NCI-H128 (cell line): Measurements from ENCODE around the gene AKAP7.

ENCODE experiments used
- DNase-seq: peaks from one replicate; lab custom pipeline; 2025; ENCODE audit not compliant: unreplicated experiment; lab: John Stamatoyannopoulos, UW

Gene AKAP7

DNA sequence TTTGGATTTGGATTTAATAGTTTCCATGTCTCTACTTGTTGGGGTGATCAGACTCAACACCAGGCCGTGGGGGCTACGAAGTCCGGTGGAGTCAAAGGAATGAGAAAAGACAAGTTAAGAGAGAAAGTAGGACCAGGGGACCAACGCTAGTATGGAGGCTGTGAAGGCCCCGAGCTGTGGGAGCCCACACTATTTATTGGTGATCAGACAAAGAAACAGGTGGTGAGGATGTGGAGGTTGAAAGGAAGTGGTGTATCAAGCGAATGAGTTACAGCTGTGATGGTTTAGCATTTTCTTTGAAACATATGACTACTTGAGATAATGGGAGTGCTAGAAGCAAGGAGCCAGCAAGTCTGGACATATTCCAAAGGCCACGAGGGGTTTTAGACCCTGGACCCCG, 62.4 kb downstream of the AKAP7 start:
- no peak for DNase-seq

GRCh38 chr6:131199568-131200272, 64.5 kb downstream of the AKAP7 start:
- DNase-seq: no peak

DNA sequence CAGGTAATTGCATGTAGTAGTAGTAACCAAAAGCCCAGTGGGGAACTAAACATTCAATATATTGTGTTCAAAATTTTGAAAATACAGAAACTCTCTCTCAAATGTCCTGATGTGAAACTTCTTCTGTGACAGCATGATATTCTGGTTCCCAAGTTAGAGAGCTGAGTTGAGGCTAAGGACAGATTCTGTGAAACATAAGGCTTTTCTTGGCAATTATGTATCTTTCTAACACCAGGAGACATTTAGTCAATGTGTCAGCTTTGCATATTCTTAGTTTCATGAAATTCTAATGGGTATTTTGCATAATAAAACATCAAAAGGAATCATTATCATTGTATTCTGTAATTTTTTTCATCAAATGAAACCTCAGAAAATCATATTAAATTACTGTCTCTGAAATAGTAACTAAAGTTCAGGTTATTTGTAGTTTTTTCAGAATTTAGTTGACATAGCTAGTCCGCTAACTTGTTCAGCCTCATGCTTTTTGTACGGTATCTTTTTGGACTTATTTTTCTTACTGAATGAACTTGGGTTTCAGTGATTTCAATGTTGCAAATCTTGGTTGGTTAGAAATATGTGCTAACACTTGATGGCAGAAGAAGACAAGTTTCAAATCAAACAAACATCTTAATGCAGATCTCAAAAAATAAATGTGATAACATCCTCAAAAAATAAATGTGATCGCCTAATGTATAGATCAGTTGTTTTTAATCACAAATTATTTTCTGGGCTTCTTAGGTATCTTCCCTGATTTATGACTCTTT, 70.4 kb downstream of the AKAP7 start:
- DNase-seq: no peak

DNA sequence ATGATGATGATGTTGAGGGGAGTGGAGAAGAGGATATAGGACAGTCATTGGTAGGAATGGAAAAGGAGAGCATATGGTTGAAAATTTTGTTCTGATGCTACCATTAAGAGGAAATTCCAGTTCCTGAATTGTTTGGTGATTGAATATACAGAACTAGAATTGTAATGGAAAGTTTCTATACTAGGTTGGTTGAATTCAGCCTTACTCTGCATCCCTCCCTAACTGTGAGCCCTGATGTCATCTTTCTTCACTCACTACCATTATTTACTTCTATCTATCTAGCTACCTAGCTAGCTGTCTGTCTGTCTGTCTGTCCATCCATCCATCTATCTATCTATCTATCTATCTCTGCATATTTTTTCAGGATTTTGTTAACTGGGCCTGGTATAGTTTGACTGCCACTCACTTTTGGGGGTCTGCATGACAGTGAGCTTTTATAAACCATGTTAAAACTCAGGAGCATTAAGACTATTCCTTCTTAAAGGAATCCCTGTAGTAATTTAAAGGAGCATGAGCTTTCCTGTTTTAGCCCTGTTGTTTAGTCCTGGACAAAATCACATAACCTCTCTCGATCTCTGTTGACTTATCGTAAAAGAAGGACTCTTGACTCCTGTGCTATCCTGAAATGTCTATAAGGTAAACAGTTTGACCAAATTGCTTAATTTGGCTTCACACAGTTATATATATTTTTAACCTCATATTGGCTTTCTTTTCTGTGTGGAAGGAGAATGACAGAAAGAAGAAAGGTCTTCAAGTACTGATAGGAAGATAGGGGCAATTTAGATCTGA, 71.4 kb downstream of the AKAP7 start:
- no peak for DNase-seq

- no peak for DNase-seq
These were observed 73.5 kb downstream of the AKAP7 start for GRCh38 chr6:131208787-131209186.

GRCh38 chr6:131210469-131210868, 75.2 kb downstream of the AKAP7 start:
- no peak for DNase-seq

- DNase-seq: no peak
These were observed 76.8 kb downstream of the AKAP7 start for GRCh38 chr6:131212024-131212423.

DNA sequence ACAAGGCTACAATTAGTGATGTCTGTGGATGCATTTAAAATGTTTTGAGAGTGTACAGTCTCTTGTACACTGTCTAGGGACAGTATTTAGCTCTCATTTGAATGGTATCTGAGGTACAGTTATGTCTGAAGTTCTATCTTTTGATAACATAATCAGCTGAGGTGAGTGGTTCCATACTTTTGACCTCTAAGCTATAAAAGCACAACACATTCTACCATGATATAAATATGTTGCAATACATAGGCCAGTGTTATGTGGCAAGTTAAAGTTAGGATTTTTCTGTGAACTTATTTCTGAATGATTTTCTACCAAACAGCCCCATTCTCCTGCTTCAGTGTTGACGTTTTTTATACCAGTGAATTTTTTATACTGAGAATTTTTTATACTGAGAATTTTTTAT, 77.6 kb downstream of the AKAP7 start:
- DNase-seq: no peak

- DNase-seq: no peak
These were observed 78.3 kb downstream of the AKAP7 start for GRCh38 chr6:131213501-131213990.

DNA sequence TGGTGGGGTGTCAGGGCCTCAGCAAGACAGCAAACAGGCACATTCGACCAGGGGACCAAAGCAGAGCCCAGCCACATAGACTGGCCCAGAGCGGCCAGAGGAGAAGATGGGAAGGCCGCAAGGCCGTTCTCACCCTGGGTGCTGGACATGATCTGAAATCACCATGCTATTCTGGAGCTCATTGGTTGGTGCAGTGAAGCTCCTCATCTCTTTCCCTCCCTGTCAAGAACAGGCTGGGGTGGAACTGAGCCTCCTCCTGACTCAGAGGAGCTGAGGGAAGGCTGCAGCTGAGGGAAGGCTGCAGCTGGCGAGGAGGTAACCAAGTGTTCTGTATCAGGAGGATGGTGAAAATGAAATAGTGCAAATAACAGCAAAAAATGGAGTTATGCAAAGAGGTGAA, 80.0 kb downstream of the AKAP7 start:
- DNase-seq: no peak

DNA sequence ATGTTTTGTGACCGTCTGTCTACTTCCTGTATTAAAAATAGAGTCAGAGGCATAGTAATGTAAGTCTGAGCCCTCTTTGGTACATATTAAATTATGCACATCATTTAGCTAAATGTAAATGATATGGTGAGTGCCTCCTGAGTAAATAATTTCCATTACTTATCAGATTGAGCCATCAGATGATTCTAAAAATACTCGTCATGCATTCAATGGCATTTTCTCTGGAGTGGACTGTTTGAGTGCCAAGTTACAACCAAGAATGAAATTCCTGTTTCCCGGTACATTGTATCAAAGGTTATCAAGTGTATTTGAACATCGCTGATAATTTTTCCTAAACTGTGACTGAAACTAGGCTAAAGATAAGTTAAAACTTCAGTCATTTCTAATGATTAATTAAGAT, 81.0 kb downstream of the AKAP7 start:
- DNase-seq: no peak

DNA sequence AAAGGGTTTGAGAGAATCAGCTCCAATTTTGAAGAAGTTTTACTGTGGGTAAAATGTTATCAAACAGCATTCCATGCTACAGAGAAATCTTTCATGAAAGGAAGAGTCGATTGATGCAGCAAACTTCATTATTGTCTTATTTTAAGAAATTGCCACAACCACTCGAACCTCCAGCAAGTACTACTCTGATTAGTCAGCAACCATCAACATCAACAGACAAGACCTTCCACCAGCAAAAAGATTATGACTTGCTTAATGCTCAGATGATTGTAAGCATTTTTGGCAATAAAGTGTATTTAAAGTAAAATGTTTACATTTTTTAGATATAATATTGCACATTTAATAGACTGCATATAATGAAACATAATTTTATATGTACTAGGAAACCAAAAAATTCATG, 87.5 kb downstream of the AKAP7 start:
- DNase-seq: no peak

DNA sequence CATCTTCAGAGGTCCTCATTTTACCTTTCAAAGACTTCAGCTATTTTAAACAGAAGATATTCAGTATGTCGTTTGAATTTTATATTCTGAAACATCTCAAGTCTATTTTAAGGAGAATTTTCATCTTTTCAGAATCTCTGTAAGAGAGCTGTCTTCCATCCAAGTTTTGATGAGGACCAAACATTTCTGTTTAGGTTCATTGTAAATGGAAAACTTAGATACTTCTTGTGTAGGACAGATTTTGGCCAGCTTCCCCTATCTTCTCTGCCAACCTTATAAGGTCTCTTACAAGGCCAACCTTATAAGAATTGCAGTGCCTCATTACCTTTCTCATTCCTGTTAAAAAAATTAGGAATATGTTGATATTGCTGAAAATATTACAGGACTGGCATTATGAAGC, 88.1 kb downstream of the AKAP7 start:
- no peak for DNase-seq

DNA sequence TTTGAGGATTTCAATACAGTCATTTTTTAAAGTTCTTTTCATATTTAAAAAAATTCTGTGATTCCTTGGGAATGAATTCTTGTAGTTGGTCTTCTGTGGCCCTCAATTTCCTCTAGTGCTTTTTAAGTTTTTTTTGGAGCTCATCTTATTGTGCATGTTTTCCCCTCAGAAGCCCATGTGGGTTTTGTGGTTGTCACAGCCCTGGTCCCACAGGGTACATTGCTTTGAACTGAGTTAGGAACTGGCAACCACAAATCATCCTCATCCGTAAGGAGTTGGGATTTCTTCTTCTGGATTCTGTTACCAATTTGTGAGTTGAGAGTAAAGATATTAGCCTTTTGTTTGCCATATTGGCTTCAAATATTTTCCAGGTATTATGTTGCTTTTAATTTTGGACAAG, 89.9 kb downstream of the AKAP7 start:
- no peak for DNase-seq

- no peak for DNase-seq
These were observed 90.7 kb downstream of the AKAP7 start for GRCh38 chr6:131225959-131226358.

GRCh38 chr6:131226459-131227157, 91.3 kb downstream of the AKAP7 start:
- no peak for DNase-seq

DNA sequence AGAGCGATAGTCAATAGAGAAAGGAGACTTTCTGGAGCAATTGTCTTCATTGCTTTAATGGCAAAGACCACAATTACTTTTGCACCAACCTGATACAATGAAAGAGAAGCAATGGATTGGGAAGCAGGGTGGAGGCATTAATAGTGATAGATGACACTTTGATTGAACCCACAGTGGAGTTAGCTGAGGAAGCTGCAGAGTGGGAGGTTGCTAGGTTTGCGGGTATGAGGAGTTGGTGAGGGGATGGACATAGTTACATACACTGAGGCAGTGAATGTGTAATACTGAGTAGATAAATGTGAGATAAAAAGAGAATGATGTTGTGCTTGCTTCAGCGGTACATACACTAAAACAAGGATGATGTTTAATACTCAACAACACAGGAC, 91.9 kb downstream of the AKAP7 start:
- DNase-seq: no peak

DNA sequence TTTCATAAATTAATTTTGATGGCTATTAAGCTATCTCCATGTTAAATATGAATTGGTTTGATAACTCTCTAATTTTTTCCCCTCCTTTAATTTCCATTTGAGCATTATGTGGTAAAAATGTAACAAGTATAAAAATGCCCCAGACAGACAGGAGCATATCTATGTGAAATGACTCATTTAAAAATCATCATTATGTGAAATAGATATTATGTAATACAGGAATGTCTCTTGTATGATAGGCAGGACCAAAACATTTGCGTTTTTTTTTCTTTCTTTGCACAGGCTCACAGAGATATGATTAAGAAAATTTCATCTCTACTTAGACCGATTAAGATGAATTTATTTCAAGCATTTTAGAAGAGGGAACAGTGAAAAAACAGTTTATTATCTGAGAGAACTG, 95.8 kb downstream of the AKAP7 start:
- no peak for DNase-seq

DNA sequence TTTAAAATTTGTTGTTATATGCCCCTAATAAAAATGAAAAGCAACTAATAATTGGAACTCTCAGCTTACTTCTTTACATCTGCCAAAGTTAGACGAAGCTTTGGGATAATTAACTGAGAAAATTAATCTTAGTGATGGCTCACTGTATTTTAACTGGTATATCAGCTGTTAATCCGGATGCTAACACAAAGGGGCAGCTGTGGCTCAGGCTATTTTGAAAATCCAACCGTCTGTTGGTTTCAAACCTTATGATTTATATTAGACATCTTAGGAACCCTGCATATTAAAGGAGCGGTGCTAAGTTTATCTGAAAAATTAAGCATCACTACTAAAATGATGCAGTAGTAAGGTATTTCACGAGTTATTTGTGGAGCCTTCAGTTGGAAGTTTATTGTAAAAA, 96.6 kb downstream of the AKAP7 start:
- DNase-seq: no peak

DNA sequence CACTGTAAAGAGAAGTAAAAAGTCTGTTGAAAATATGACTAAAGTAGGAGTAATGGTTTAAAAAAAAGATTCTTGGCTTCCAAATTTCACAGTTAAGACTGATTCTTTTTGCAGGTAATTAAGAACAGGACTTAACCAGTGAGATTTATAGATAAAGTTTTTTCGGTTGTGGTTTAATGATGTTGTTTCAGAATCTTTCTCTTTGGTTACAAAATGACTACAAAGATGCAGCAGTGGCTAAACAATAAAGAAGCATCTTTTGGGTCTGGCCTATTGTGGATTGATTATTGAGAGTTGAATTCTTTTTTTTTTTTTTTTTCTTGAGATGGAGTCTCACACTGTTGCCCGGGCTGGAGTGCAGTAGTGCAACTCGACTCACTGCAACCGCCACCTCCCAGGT, 109.7 kb downstream of the AKAP7 start:
- no peak for DNase-seq

- DNase-seq: no peak
These were observed 114.9 kb downstream of the AKAP7 start for GRCh38 chr6:131250122-131250521.
